GM19324 (cell line): ENCODE measurements around the gene CLEC18C.
"Not testable (repeated sequence)": the region's sequence is repeated elsewhere in the genome, so short reads cannot be mapped to it uniquely, and the experiment has no call there.

Experiments used
- ATAC-seq: cut with Tn5 transposase; IDR thresholded peaks from one replicate; pipeline ENCODE4 v1.9.1; 2021; ENCODE audit warnings: mild to moderate bottlenecking, moderate library complexity; ENCODE audit not compliant: unreplicated experiment, low FRiP score

The CLEC18C gene

DNA sequence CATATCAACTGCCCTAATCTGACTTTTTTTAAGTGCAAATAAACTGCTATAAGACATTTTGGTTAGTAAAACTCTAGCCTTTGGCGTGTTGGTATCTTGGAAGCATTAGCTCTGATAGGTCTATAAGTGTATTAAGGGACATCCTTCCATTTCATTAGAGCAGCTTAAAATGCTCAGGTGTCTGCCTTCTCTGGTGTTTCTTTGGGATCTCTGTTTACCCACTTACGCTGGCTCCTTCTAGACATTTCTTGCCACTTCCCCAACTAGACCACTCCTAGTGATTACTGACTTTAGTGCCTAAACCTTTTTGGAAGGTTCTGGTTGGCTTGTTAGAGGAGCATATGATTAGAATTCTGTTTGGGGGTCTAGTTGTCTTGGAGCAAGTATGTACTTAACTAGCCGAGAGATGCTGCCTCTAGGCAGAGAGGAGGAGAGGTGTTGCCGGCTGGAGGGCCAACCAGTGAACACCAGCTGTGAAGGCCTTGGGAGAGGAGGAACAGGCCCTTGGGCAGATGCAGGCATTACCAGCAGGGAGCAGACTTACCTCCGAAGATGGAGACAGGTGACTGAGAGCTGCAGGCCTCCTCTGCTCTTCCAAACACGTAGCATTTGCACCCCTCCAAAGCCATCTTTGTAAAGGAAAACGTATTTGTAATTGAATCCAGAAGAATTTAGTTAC, 15.2 kb upstream of the CLEC18C start:
- no peak for ATAC-seq

DNA sequence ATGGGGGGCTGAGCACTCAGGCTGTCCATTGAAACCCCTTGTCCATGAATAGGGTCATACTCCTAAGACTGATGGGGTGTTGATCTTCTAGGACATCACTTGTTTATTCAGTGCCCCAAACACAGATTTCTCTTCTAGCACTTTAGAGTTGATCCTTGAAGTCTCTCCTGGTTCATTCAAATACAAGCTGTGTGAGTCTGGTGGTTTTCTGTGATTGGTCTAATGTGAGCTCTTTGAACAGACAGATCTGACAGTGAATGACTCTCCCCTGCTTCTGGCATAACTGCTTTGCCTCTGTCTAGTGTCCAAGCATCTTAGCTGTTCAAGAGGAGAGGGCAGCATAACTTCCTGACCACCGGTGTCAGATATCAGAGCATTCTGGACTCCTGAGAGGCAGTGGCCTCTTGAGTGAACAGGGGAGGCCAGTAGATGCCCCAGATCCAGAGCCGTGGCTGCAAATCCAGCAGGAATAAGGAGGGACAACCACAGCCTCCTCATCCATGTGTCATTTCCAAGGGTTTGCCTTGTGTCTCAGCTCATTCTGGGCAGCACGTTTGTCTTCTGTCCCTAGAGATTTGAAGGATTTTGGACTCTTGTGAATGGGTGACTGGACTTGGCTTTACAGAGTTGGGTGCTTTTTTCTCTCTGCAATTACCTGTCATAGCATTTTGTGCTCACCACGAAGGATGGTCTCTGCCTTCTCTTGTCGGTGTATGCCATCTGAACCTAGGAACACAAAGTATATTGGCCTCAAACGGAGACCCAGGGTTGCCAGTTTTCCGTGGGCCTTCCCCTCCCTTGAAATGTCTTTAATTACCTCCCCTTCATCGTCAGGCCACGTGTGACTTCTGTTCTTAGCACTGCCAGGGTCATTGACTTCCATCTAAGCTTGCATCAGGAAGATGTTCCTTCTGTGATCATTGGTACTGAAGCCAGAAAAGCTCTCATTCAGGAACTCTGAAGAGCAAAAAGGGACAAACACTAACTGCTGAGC, 13.9 kb upstream of the CLEC18C start:
- no peak for ATAC-seq

DNA sequence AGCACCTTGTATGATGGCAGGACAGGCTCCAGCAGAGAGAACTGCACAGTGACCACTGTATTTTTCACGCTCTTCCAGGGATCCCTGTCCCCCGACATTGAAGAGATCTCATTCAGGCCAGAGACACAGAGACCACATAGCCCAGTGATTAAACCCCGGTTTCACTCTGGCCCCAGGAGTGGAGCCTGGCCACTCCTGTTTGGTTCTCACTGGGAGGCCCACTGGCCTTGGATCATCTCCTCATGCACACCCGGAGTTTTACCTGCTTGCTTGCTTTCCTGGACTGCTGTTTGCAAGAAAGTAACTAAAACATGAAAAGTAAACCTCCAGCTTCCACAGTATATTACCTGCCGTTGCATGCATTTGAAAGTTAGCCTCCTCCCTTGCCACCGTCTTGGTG, 13.2 kb upstream of the CLEC18C start:
- no peak for ATAC-seq

DNA sequence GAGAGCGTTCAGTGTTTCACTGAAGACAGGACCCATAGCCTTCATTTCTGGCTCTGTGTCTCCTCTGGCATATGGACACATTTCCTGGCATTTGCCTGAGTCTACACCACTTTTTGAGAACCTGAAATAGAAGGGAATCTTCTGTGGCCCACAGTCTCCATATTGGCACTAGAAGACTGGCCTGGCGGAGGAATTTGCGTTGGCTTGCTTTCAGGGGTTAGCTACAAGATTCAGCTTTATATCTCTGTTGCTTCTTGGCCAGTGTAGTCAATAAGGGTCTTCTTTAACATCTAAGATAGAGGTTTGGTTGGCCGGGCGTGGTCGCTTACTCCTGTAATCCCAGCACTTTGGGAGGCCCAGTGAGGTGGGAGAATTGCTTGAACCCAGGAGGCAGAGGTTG, 12.8 kb upstream of the CLEC18C start:
- ATAC-seq, result no peak

DNA sequence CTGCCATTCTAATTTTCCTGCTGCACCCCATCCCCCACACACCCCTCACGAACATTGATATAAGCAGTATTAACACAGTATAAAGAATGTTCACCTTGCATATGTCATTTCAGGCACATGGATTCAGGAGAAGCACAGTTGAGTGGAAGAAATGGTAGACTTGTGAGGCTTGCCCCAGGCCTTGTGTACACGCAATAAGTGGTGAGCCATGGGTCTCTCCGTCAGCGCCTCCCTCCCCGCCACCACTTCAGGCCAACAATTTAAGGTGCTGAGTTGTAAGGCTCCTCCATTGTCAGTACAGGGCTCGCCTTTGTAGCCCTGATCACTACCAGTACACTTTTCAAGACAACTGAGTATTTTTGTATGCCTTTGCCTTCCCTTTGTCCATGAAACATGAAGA, 12.2 kb upstream of the CLEC18C start:
- ATAC-seq, result no peak

DNA sequence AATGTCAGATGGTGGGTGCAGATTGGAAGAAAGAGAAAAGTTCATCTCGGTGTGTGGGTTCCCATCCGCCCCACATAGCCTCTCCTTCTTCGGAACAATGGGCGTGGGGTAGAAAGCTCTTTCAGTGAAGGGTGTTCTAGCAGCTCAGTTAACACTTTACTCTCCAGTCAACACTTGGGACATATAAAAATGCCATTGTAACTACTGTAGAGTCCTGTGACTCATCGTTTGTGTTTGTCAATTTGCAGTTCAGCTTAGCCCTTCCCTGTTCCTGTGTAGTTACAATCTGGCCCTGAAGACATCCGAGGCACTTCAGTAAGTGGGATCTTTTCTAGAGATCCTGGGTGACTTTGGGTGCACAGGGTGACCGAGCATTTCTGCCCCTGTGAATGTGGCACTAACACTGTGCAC, 11.5 kb upstream of the CLEC18C start:
- no peak for ATAC-seq

DNA sequence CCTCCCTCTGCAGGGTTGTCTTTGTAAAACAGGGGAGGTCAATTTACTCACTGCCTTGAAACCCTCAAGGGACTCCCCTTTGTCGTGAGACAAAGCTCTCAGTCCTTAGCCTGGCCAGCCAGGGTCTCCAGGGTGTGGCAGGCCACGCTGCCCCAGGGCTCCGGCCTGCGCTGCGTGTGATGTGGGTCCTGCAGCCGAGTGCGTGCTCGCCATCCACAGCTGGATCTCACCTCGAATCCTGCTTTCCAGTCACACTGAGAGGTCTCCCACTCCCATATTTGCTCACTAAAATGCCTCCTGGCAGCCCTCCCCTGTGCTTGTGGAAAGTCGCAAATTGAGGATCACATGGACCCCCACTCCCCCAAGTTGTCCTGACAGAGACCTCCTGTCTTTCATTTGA, 10.0 kb upstream of the CLEC18C start:
- no peak for ATAC-seq

DNA sequence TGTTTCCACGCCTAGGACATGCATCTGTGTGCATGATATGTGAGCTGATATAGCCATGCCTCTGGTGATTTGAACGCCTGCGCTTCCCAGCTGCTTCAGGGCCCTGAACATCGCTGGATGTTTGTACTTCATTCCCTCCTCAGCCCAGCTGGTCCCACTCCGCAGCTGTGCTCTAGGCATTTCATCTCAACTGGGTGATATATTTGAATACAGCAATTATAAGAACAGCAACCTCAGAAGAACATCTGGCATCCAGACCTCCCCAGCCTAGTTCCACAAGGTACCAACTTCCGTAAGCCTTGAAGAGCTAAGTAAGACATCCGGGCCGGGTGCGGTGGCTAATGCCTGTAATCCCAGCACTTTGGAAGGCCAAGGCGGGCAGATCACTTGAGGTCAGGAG, 6.9 kb upstream of the CLEC18C start:
- ATAC-seq, result not testable (repeated sequence)

DNA sequence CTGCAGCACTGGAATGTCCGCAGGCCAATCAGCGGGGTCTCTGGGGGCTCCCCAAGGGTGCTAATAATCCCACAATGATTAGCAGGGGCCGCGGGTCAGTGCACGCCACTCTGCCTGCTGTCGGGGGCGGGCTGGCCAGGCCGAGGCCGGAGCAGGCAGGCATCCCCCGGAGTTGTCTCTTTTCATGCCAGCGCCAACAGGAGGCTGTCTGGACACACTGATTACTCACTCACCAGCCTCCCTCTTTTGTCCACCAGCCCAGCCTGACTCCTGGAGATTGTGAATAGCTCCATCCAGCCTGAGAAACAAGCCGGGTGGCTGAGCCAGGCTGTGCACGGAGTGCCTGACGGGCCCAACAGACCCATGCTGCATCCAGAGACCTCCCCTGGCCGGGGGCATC, 329 bp downstream of the CLEC18C start:
- not testable (repeated sequence) for ATAC-seq

DNA sequence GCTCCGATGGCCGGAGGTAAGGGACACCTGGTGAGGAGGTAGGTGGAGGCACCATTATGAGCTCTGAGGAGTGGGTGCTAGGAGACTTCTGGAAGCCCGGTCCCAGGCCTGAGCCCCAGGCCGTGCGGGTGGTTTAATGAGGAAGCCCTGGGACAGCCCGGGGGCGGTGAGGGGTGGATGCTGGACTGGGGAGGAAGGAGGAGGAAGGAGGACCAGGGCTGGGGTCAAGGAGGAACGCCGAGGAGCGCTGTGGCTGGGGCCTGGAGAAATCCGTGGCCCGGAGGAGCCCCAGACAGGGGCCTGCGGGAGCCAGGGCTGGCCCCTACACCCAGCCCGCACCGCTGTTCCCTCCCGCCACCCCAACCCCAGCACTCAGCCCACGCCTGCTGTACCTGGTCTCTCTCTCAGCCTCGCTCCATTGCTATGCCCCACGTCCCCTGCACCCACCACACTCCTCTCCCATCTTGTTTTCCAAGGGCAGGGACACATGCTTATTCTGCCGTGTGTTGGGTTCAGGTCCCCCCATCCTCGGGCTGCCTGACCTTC, 873 bp downstream of the CLEC18C start:
- not testable (repeated sequence) for ATAC-seq

DNA sequence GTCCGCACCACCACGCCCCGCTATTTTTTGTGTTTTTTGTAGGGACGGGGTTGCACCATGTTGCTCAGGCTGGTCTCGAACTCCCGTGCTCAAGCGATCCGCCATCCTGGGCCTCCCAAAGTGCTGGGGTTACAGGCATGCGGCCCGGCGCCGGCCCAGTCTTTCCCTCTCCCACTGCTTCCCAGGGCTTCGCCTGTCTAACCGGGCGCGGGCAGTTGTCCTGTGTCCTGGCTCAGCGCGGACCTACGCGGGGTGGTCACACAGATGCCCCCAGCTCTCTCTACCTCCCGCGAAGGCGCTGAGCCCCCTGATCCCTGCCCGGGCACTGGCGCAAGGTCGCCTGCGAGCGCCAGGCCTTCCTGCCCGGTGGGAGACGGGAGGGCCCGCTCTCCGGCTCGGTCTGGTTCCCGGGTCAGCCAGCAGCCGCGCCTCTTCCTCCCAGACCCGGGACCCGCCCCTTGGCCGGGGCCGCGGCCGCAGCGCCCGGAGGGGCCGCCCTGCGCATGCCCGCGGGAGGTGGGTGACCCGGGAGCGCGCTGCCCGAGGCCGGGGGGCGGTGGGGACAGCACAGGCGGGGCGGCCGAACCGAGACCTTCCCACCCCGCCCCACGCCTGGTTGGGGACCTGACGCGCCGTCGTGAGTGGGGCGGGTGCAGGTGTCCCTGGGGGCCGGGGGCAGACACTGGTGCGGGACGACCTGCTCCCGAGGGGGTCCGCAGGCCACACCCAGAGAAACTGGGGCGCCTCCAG, 14.4 kb downstream of the CLEC18C start:
- not testable (repeated sequence) for ATAC-seq

DNA sequence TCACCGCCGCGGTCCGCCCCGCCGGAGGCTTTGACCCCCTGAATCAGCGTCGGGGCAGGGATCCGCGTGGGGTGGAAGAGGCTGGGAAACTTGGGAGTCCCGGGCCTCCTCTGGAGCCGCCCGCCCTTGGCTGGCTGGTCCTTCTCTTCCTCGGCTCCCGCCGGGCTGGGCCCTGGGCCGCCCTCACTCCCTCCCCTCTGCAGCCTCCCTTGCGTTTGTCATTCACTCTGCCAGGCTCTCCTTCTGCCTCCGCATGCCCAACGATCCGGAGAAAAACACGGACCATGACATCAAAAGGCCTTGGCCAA, 15.0 kb downstream of the CLEC18C start:
- not testable (repeated sequence) for ATAC-seq

DNA sequence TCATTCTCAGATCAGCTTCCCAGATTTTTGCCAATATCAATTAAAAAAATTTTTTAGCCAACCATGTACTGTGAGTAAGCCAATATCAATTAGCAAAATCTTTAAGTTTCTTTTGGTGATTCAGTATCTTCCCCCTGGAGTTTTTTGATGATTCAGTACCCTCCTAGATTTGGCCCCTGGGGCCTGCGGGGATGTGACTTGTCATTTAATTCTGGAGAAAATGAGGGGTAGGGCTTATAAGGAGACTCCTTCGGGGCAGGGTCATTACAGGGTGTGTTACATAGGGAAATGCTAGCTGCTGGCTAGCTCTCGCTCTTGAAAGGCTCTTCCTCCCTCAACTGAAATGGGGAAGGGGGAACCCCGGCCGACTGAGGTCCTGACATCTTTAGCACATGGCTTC, 17.0 kb downstream of the CLEC18C start:
- ATAC-seq, result not testable (repeated sequence)

DNA sequence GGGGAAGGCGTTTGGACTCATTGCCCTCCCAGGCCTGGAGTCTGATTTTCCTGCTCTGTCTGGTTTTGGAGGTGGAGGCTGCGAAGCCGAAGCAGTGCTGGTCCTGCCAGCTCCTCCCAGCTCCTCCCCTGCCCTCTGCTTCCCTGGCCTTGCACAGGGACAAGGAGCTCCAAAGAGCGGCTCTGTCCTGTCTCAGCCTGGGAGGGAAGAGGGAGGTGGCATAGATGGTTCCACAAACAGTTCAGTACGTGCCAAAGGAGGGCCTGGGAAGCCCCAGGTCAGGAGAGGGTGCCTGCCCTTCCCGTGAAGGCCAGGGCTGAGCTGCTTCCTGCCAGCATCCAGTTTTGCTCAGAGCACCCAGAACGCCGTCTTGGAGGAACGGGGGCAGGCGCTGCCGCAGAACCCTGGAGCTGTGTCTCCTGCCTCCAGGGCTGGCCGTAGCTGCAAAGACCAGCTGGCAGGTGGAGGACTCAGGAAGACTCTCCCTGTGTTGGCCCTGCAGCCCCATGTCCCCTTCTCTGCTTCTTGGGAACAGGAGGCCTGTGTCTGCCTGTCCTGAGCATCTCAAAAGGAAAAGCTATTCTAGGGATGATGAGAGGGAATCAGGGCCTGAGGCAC, 23.2 kb downstream of the CLEC18C start:
- not testable (repeated sequence) for ATAC-seq

DNA sequence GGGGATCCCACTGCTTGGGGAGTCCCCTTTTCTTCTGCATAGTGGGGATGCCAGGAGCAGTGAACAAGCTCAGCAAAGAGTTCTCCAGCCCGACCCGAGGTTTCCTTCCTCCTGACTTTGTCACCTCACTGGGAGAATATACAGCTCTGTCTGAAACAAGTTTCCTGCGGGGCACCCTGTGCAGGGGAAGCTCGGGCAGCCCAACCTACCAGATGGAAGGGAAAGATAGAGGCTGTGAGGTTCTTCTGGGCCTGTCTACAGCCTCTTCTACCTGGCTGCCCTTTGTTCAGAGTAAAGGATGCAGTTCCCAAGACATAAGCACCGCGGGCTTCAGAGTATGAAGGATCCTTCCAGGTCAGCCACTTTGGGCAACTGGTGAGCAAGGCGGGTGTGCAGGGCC, 24.0 kb downstream of the CLEC18C start:
- not testable (repeated sequence) for ATAC-seq

DNA sequence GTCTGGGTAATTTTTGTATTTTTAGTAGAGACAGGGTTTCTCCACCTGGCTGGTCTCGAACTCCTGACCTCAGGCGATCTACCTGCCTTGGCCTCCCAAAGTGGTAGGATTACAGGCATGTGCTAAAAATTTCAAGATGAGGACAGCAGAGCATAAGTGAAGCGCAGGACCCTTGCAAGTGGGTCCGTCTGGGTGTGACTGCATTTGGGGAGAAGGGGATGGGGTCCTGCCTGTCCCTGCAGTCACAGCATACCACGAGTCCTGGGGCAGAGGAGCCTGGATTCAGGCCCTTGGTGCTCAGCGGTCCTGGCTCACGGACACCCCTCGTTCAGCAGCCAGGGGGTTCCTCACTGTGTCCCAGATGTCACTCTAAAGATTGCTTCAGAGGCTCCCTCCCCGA, 24.6 kb downstream of the CLEC18C start:
- ATAC-seq, result not testable (repeated sequence)

DNA sequence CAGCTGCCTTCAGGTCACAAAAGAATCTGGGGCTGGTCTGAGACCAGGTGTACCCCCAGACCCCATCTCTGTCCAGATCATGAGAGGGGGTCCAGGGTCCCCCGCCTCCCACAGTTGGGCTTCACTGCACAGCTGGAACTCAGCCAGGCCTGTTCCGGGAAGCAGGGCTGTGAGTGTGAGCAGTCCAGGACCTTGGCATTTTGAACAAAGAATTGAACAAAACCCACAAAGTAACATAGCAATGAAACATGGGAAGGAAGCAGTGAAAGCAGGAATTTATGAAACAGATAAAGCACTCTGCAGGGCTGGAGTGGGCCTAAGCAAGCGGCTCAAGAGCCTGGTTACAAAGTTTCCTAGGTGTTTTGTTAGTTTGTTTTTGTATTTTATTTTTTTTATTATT, 25.1 kb downstream of the CLEC18C start:
- ATAC-seq, result not testable (repeated sequence)

DNA sequence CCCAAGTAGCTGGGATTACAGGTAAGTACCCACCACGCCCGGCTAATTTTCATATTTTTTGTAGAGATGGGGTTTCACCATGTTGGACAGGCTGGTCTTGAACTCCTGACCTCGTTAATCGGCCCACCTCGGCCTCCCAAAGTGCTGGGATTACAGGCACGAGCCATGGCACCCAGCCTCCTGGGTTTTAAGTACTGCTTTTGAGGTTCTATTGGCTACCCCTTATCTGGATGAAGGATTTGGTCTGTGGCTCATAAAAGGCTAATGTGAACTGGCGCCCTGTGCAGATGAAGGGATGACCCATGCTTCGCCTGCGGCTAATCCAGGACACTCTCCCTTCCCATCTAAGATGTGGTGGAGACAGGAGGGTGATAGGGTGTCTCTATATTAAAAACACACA, 25.6 kb downstream of the CLEC18C start:
- not testable (repeated sequence) for ATAC-seq

DNA sequence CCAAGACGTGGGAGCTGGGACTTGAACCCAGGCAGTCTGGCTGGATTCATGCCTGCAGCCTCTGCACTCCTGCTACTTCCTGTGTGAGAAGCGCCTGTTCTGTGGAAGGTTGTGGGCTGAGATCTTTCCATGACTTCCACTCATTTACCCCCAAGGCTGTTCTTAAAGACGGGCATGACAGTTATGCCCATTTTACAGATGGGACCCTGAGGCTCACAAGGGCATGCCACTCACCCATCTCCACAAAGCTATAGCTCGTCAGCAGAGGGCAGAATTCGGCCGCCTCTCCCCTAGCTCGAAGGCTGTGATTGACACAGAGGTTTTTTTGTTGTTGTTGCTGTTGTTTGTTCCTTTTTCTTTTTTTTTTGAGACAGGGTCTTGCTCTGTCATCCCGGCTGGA, 26.5 kb downstream of the CLEC18C start:
- not testable (repeated sequence) for ATAC-seq

DNA sequence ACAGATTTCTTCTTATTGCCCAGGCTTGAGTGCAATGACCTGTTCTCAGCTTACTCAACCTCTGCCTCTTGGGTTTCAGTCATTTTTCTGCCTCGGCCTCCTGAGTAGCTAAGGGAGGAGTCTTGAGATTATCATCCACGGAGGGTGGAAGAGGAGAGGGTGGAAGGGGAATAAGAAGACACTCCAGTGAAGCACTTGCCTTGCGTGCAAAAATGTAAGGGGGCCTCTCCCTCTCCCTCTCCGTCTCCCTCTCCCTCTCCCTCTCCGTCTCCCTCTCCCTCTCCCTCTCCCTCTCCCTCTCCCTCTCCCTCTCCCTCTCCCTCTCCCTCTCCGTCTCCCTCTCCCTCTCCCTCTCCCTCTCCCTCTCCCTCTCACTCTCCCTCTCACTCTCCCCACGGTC, 29.9 kb downstream of the CLEC18C start:
- ATAC-seq, result not testable (repeated sequence)
